Measurements from ENCODE around the gene AMOTL1. TPM values are rescaled to one million over a fixed set of nuclear protein-coding genes. Genes with fewer than 3 reads are reported as not detected.

AMOTL1 gene
- total and polyA plus RNA-seq, 11 donors = 6.2 to 76.0 (median 50.9) TPM

- Histone ChIP-seq H3K27me3 (no peaks in the 10 kb centered on the region), H3K9me3 (no peaks in the 10 kb centered on the region), H3K4me3 (no peak overlapping the region), H3K4me1 (peaks cover 0 to 15% (median 11%) of the 10 kb centered on the region in 12 donors), H3K36me3 (no peaks in the 10 kb centered on the region), H3K27ac (no peak overlapping the region)
- no peak for TF ChIP-seq POLR2A (IDR thresholded peaks at IDR 0.05)
- TF ChIP-seq, protein P1, sequence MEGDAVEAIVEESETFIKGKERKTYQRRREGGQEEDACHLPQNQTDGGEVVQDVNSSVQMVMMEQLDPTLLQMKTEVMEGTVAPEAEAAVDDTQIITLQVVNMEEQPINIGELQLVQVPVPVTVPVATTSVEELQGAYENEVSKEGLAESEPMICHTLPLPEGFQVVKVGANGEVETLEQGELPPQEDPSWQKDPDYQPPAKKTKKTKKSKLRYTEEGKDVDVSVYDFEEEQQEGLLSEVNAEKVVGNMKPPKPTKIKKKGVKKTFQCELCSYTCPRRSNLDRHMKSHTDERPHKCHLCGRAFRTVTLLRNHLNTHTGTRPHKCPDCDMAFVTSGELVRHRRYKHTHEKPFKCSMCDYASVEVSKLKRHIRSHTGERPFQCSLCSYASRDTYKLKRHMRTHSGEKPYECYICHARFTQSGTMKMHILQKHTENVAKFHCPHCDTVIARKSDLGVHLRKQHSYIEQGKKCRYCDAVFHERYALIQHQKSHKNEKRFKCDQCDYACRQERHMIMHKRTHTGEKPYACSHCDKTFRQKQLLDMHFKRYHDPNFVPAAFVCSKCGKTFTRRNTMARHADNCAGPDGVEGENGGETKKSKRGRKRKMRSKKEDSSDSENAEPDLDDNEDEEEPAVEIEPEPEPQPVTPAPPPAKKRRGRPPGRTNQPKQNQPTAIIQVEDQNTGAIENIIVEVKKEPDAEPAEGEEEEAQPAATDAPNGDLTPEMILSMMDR (IDR thresholded peaks at IDR 0.05) = no peak
- ATAC-seq (no peak), DNase-seq (no peak)
- intact Hi-C loops (cut with DNase I) = loop anchor here in 1 of 10 donors (10.0 kb wide), 1 partner anchor 46 kb away; no protein-coding TSS in a partner anchor
Observed at GRCh38 chr11:94920311-94920710, 152.2 kb downstream of the AMOTL1 start.

- Histone ChIP-seq H3K36me3 (no peaks in the 10 kb centered on the region), H3K27ac (no peak overlapping the region), H3K27me3 (no peaks in the 10 kb centered on the region), H3K4me3 (no peak overlapping the region), H3K4me1 (peaks cover 5 to 36% (median 29%) of the 10 kb centered on the region in 12 donors), H3K9me3 (no peaks in the 10 kb centered on the region)
- no peak for DNase-seq
- intact Hi-C loops (cut with DNase I) = loop anchor here in 1 of 10 donors (10.0 kb wide), 1 partner anchor 48 kb away; no protein-coding TSS in a partner anchor
- 67 to 78% (median 69%) methylated on average over 5 of the region's 5 CpGs for WGBS, 4 donors
- no peak for TF ChIP-seq POLR2A (IDR thresholded peaks at IDR 0.05)
- TF ChIP-seq, protein P1 (IDR thresholded peaks at IDR 0.05) = no peak
- no peak for ATAC-seq
Observed at GRCh38 chr11:94922321-94923003, 154.3 kb downstream of the AMOTL1 start.

DNA sequence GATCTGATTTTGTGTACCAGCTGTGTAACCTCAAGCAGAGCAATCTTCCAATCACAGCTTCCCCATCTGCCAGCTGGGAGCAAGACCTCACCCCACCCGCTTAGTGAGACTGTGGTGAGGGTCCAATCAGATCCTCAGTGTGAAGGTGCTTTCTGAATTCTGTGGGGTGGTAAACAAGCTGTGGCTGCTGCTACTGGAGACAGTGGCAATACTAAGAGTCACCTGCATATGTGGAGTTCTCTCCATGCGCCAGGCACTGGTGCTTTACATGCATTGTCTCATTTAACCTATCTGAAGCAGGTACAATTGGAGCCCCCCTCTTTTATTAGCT lies 154.8 kb downstream of the AMOTL1 start:
- H3K36me3 ChIP-seq = no peaks in the 10 kb centered on the region
- WGBS, 4 donors = 85 to 100% (median 91%) methylated on average over 2 of the region's 2 CpGs
- no peak overlapping the region for H3K27ac ChIP-seq
- TF ChIP-seq POLR2A (IDR thresholded peaks at IDR 0.05) = no peak
- TF ChIP-seq, protein P1 (IDR thresholded peaks at IDR 0.05) = no peak
- H3K9me3 ChIP-seq = no peaks in the 10 kb centered on the region
- intact Hi-C loops (cut with DNase I) = loop anchor here in 1 of 10 donors (10.0 kb wide), 1 partner anchor 48 kb away; no protein-coding TSS in a partner anchor
- peaks cover 8 to 41% (median 34%) of the 10 kb centered on the region in 12 donors for H3K4me1 ChIP-seq
- H3K27me3 ChIP-seq = no peaks in the 10 kb centered on the region
- H3K4me3 ChIP-seq = no peak overlapping the region
- ATAC-seq (no peak), DNase-seq (no peak)

DNA sequence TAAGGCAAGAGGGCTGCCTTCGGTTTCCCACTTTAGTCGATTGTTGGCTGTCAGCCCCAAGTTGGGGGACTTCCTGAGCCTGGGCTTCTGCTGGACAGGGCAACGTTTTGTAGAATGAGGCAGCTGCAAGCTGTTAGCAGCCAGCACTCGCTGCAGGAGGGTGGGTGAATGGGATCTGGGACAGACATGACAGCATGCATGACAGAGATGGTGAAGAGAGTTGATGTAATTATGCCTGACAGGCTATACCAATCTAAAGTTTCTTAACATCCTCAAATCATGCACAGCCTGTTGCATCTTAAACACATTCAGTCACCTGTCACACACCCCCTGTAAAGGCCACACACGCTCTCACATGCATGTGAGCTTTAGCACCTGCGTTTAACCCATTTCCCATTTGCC lies 156.0 kb downstream of the AMOTL1 start:
- DNase-seq = no peak
- peak overlapping the region in 3 of 12 donors; percentile 59 to 86 (median 82) for H3K27ac ChIP-seq

More for the DNA sequence above, 156.0 kb downstream of the AMOTL1 start:
- 53 to 62% (median 60%) methylated on average over 6 of the region's 6 CpGs for WGBS, 4 donors
- ATAC-seq = no peak
- intact Hi-C loops (cut with DNase I) = loop anchor here in 1 of 10 donors (10.0 kb wide), 1 partner anchor 49 kb away; no protein-coding TSS in a partner anchor
- Histone ChIP-seq H3K27me3 (no peaks in the 10 kb centered on the region), H3K36me3 (no peaks in the 10 kb centered on the region), H3K4me1 (peaks cover 8 to 50% (median 41%) of the 10 kb centered on the region in 12 donors), H3K9me3 (no peaks in the 10 kb centered on the region), H3K4me3 (no peak overlapping the region)
- TF ChIP-seq, protein P1 (IDR thresholded peaks at IDR 0.05) = no peak
- TF ChIP-seq POLR2A (IDR thresholded peaks at IDR 0.05) = no peak
